ENCODE measurements around the gene TLE6. TPM values are rescaled to one million over a fixed set of nuclear protein-coding genes. Genes with fewer than 3 reads are reported as not detected.

TLE6 gene
- total and polyA plus RNA-seq, 2 of the 8 experiments (the other 6 are each of a cell fraction or from before 2014, with no cell fraction given): 2.5 to 2.9 TPM

GRCh38 chr19:3029065-3029923, 51.9 kb downstream of the TLE6 start, which contains the start of gene TLE2:
Gene TLE2, minus strand, starts transcription at chr19:3029280. Its CDS starts 376 bp downstream, at chr19:3028904.
- H3K4me3 ChIP-seq (ENCODE audit: extremely low read depth in 1 of 4, insufficient read depth in 2 of 4, low read depth in 3 of 4, low read length in 4 of 4): peak within 1 kb of the TSS; percentile 32 to 71 (median 37)
- no peaks in the 10 kb centered on the region for H3K79me2 ChIP-seq (ENCODE audit: control insufficient read depth in 1 of 2, insufficient read depth in 2 of 2, low read length in 2 of 2)
- H3K36me3 ChIP-seq (ENCODE audit: control insufficient read depth in 2 of 4, insufficient read depth in 4 of 4, low read length in 3 of 4): no peaks in the 10 kb centered on the region
- no peak within 1 kb of the TSS for H2BK12ac ChIP-seq (ENCODE audit: low read depth, low read length)
- WGBS, 2 experiments (ENCODE audit: extremely low coverage in 1 of 2, insufficient coverage in 1 of 2, insufficient read length in 1 of 2, insufficient replicate concordance in 2 of 2, low coverage in 1 of 2, low lambda C conversion rate in 2 of 2, missing lambda C conversion rate in 1 of 2): 21% methylated on average over 3 of the region's 85 CpGs; no CpG with 5 or more reads in 1 of the 2 experiments
- H3K18ac ChIP-seq (ENCODE audit: extremely low read depth, low read length): peak within 1 kb of the TSS; percentile 83
- no peaks in the 10 kb centered on the region for H3K79me1 ChIP-seq (ENCODE audit: low read depth, low read length)
- H3K9me3 ChIP-seq (ENCODE audit: insufficient read depth in 2 of 2, low read depth in 1 of 2, low read length in 1 of 2): no peaks in the 10 kb centered on the region
- no peak within 1 kb of the TSS for H2AFZ ChIP-seq (ENCODE audit: low read length)
- H2BK20ac ChIP-seq (ENCODE audit: low read length): no peak within 1 kb of the TSS
- FAIRE-seq (no peak), DNase-seq (ENCODE audit: low read depth in 1 of 2, low spot score in 2 of 2) (no peak)
- H2BK5ac ChIP-seq (ENCODE audit: low read depth, low read length): no peak within 1 kb of the TSS
- no peak within 1 kb of the TSS for H3K14ac ChIP-seq (ENCODE audit: insufficient read length)
- no peak within 1 kb of the TSS for H2BK120ac ChIP-seq (replicated peaks; ENCODE audit: low read depth, low read length)
- peaks cover 13 to 66% (median 51%) of the 10 kb centered on the region in 4 experiments for H3K27me3 ChIP-seq (replicated peaks in 1 of 4; ENCODE audit: control insufficient read depth in 3 of 4, extremely low read depth in 1 of 4, insufficient read depth in 3 of 4, low read length in 3 of 4)
- H4K5ac ChIP-seq (ENCODE audit: insufficient read length, low read depth, low read length): no peak within 1 kb of the TSS
- ChIA-PET POLR2A (ENCODE audit: partially characterized antibody) (interaction anchor here (1.0 to 1.1 kb wide), 2 partner anchors 43 to 56 kb away, joined by 3 read pairs; no protein-coding TSS in a partner anchor), CTCF (ENCODE audit: partially characterized antibody) (interaction anchor here (1.4 to 2.9 kb wide), 2 partner anchors 66 to 67 kb away, joined by 3 to 8 read pairs; no protein-coding TSS in a partner anchor)
- peaks cover 0 to 4% of the 10 kb centered on the region in 2 experiments for H4K20me1 ChIP-seq (replicated peaks in 1 of 2; ENCODE audit: control insufficient read depth in 1 of 2, insufficient read depth in 2 of 2, low read length in 2 of 2)
- no peak within 1 kb of the TSS for H3K27ac ChIP-seq (ENCODE audit: low read depth, low read length)
- H3K23me2 ChIP-seq (ENCODE audit: low read depth, low read length): peaks cover 9% of the 10 kb centered on the region; the same call in 1 of the 2 replicates
- peak within 1 kb of the TSS; percentile 44 for H3K4ac ChIP-seq (replicated peaks; ENCODE audit: insufficient read length, low read depth, low read length)
- H2AK5ac ChIP-seq (ENCODE audit: low read depth, low read length): no peak within 1 kb of the TSS; the same call in 1 of the 2 replicates
- H4K91ac ChIP-seq (replicated peaks; ENCODE audit: insufficient read length, low read length): no peak within 1 kb of the TSS
- H3K23ac ChIP-seq (ENCODE audit: insufficient read length): no peak within 1 kb of the TSS
- H3K9ac ChIP-seq (replicated peaks in 1 of 4; ENCODE audit: extremely low read depth in 1 of 4, low read depth in 3 of 4, low read length in 3 of 4): no peak within 1 kb of the TSS
- H3K4me1 ChIP-seq (replicated peaks in 1 of 4; ENCODE audit: control insufficient read depth in 3 of 4, insufficient read depth in 4 of 4, low read length in 3 of 4): peaks cover 0 to 18% (median 13%) of the 10 kb centered on the region in 4 experiments; a peak in 6 of 7 replicates
- H4K8ac ChIP-seq (ENCODE audit: extremely low read depth, insufficient read depth, low read length): no peak within 1 kb of the TSS; the same call in none of the 2 replicates
- no peak within 1 kb of the TSS for H3K56ac ChIP-seq (replicated peaks; ENCODE audit: insufficient read length, low read depth, low read length)
- H3K4me2 ChIP-seq (ENCODE audit: insufficient read depth in 1 of 2, low read depth in 2 of 2, low read length in 2 of 2): peak within 1 kb of the TSS; percentile 57 to 63
- H2BK15ac ChIP-seq (ENCODE audit: low read length): no peak within 1 kb of the TSS
- TF ChIP-seq ATF3 (IDR thresholded peaks at IDR 0.05; ENCODE audit: insufficient read depth, low read depth, low read length) (no peak), SIN3A (conservative IDR thresholded peaks at IDR 0.05 in 1 of 2, IDR thresholded peaks at IDR 0.05 in 1 of 2; ENCODE audit: low read depth in 1 of 2, low read length in 2 of 2) (no peak), USF2 (IDR thresholded peaks at IDR 0.05; ENCODE audit: low read length) (no peak), YY1 (IDR thresholded peaks at IDR 0.05; ENCODE audit: low read depth, low read length) (no peak), SP4 (IDR thresholded peaks at IDR 0.05; ENCODE audit: low read length) (no peak), CTCF (IDR thresholded peaks at IDR 0.05; ENCODE audit: control extremely low read depth in 1 of 3, insufficient read depth in 1 of 3, low read depth in 1 of 3, low read length in 3 of 3) (no peak)
